GM19372 (cell line): Measurements from ENCODE around the gene TET3.
"Not testable (repeated sequence)": the region's sequence is repeated elsewhere in the genome, so short reads cannot be mapped to it uniquely, and the experiment has no call there.

ENCODE experiments used
- ATAC-seq: cut with Tn5 transposase; IDR thresholded peaks from one replicate; pipeline ENCODE4 v1.9.1; 2021; ENCODE audit warnings: mild to moderate bottlenecking, low read depth, moderate library complexity; ENCODE audit not compliant: unreplicated experiment

Gene TET3

GRCh38 chr2:73984203-73984921 is at the start of gene TET3:
TSS of gene TET3 (plus strand) at chr2:73984910. CDS start at chr2:73986404, 1,494 bp downstream.
- ATAC-seq: peak; percentile 45

- ATAC-seq: no peak
These were observed 49.1 kb upstream of the TET3 start for GRCh38 chr2:73935641-73936040.

- ATAC-seq: no peak
These were observed 47.4 kb upstream of the TET3 start for GRCh38 chr2:73937103-73937885.

GRCh38 chr2:73937899-73938298 is 46.8 kb upstream of the TET3 start:
- ATAC-seq: no peak

GRCh38 chr2:73938718-73939352 is 45.9 kb upstream of the TET3 start:
- ATAC-seq: no peak

- no peak for ATAC-seq
These were observed 45.3 kb upstream of the TET3 start for GRCh38 chr2:73939419-73939818.

GRCh38 chr2:73940066-73940465 is 44.6 kb upstream of the TET3 start:
- not testable (repeated sequence) for ATAC-seq

- ATAC-seq: no peak
These were observed 42.0 kb upstream of the TET3 start for GRCh38 chr2:73942664-73943063.

GRCh38 chr2:73944714-73945113 is 40.0 kb upstream of the TET3 start:
- ATAC-seq: no peak

- no peak for ATAC-seq
These were observed 38.5 kb upstream of the TET3 start for GRCh38 chr2:73946215-73946614.

GRCh38 chr2:73946666-73947065 is 38.0 kb upstream of the TET3 start:
- ATAC-seq: no peak

GRCh38 chr2:73947412-73948018 is 37.2 kb upstream of the TET3 start:
- ATAC-seq: no peak

- ATAC-seq: no peak
These were observed 34.9 kb upstream of the TET3 start for GRCh38 chr2:73949802-73950201.

- ATAC-seq: no peak
These were observed 31.9 kb upstream of the TET3 start for GRCh38 chr2:73952499-73953446.

- ATAC-seq: no peak
These were observed 28.4 kb upstream of the TET3 start for GRCh38 chr2:73956218-73956865.

GRCh38 chr2:73961274-73961673 is 23.4 kb upstream of the TET3 start:
- ATAC-seq: no peak

GRCh38 chr2:73961823-73962615 is 22.7 kb upstream of the TET3 start:
- ATAC-seq: no peak

GRCh38 chr2:73962798-73963197 is 21.9 kb upstream of the TET3 start:
- ATAC-seq: no peak
